ENCODE measurements around the gene LTO1. TPM values are rescaled to one million over a fixed set of nuclear protein-coding genes. Genes with fewer than 3 reads are reported as not detected.
A peak's percentile ranks its signal among the peaks of the same experiment; 100 is the strongest.

Gene LTO1
- total RNA-seq, 1 experiment from 2014 or later, result 37.5 TPM

GRCh38 chr11:69721106-69721505 is 46.0 kb upstream of the LTO1 start:
- H3K79me2 ChIP-seq (ENCODE audit: low read length), result no peaks in the 10 kb centered on the region
- CTCF ChIA-PET, result no interaction called here
- H3F3A ChIP-seq (ENCODE audit: low read length, unreplicated experiment), result no peaks in the 10 kb centered on the region
- no peak for TF ChIP-seq CTCF (conservative IDR thresholded peaks at IDR 0.05; ENCODE audit: low read depth, low read length)
- no peak for TF ChIP-seq EZH2phosphoT487 (IDR thresholded peaks at IDR 0.05; ENCODE audit: borderline replicate concordance, low read length)
- TF ChIP-seq EZH2 (IDR thresholded peaks at IDR 0.05; ENCODE audit: low read length, unreplicated experiment), result no peak
- DNase-seq (no peak), ATAC-seq (no peak)
- intact Hi-C loops (cut with micrococcal nuclease), result no loop called here
- no peaks in the 10 kb centered on the region for H4K20me1 ChIP-seq (ENCODE audit: low read length)
- no peak overlapping the region; the same call in 1 of the 2 replicates for H3K4me2 ChIP-seq (ENCODE audit: low read length)
- no peaks in the 10 kb centered on the region for H3K9me3 ChIP-seq (ENCODE audit: low read length)
- no peak overlapping the region for H3K9ac ChIP-seq (ENCODE audit: low read length)
- no TSS peak for BruUV-seq (replicated peaks)
- no peaks in the 10 kb centered on the region for H3K36me3 ChIP-seq (ENCODE audit: low read depth, low read length)
- H2AFZ ChIP-seq (ENCODE audit: low read length), result peak overlapping the region; percentile 61; the same call in 1 of the 2 replicates
- H3K27ac ChIP-seq (ENCODE audit: low read length), result no peak overlapping the region
- no peaks in the 10 kb centered on the region for H3K27me3 ChIP-seq (ENCODE audit: low read length)
- H3K4me1 ChIP-seq (ENCODE audit: insufficient read depth, low read length), result no peaks in the 10 kb centered on the region
- H3K4me3 ChIP-seq (ENCODE audit: low read length), result no peak overlapping the region
- POLR2A ChIA-PET (ENCODE audit: unreplicated experiment), result no interaction called here
- no peaks in the 10 kb centered on the region for H3K9me2 ChIP-seq (replicated peaks; ENCODE audit: low read length)

GRCh38 chr11:69718912-69719311 is 43.8 kb upstream of the LTO1 start:
- intact Hi-C loops (cut with micrococcal nuclease), result loop anchor here (1.0 kb wide), 1 partner anchor 169 kb away; no protein-coding TSS in a partner anchor
- Histone ChIP-seq H3K4me2 (ENCODE audit: low read length) (no peak overlapping the region), H3K9me3 (ENCODE audit: low read length) (no peaks in the 10 kb centered on the region), H4K20me1 (ENCODE audit: low read length) (no peaks in the 10 kb centered on the region), H3K4me1 (ENCODE audit: insufficient read depth, low read length) (no peaks in the 10 kb centered on the region), H3K9me2 (replicated peaks; ENCODE audit: low read length) (no peaks in the 10 kb centered on the region), H2AFZ (ENCODE audit: low read length) (no peak overlapping the region), H3K79me2 (ENCODE audit: low read length) (no peaks in the 10 kb centered on the region), H3F3A (ENCODE audit: low read length, unreplicated experiment) (no peaks in the 10 kb centered on the region), H3K27ac (ENCODE audit: low read length) (no peak overlapping the region), H3K27me3 (ENCODE audit: low read length) (no peaks in the 10 kb centered on the region), H3K9ac (ENCODE audit: low read length) (no peak overlapping the region), H3K4me3 (ENCODE audit: low read length) (no peak overlapping the region), H3K36me3 (ENCODE audit: low read depth, low read length) (no peaks in the 10 kb centered on the region)
- DNase-seq (no peak), ATAC-seq (no peak)
- ChIA-PET CTCF (no interaction called here), POLR2A (ENCODE audit: unreplicated experiment) (no interaction called here)
- no TSS peak for BruUV-seq (replicated peaks)
- no peak for TF ChIP-seq EZH2 (IDR thresholded peaks at IDR 0.05; ENCODE audit: low read length, unreplicated experiment)
- no peak for TF ChIP-seq CTCF (conservative IDR thresholded peaks at IDR 0.05; ENCODE audit: low read depth, low read length)
- TF ChIP-seq EZH2phosphoT487 (IDR thresholded peaks at IDR 0.05; ENCODE audit: borderline replicate concordance, low read length), result no peak

- intact Hi-C loops (cut with micrococcal nuclease), result loop anchor here (1.0 kb wide), 1 partner anchor 170 kb away; no protein-coding TSS in a partner anchor
- POLR2A ChIA-PET (ENCODE audit: unreplicated experiment), result interaction anchor here (0.7 kb wide), 1 partner anchor 75 kb away, joined by 4 read pairs; no protein-coding TSS in a partner anchor
Observed at GRCh38 chr11:69718147-69718546, 43.0 kb upstream of the LTO1 start.

More at GRCh38 chr11:69718147-69718546, 43.0 kb upstream of the LTO1 start:
- Histone ChIP-seq H3K9me2 (replicated peaks; ENCODE audit: low read length) (no peaks in the 10 kb centered on the region), H3K9ac (ENCODE audit: low read length) (no peak overlapping the region), H3K9me3 (ENCODE audit: low read length) (no peaks in the 10 kb centered on the region), H3K27me3 (ENCODE audit: low read length) (no peaks in the 10 kb centered on the region), H3K79me2 (ENCODE audit: low read length) (no peaks in the 10 kb centered on the region), H3K4me2 (ENCODE audit: low read length) (peak overlapping the region; percentile 10; the same call in 1 of the 2 replicates), H3K4me1 (ENCODE audit: insufficient read depth, low read length) (no peaks in the 10 kb centered on the region), H4K20me1 (ENCODE audit: low read length) (no peaks in the 10 kb centered on the region), H3F3A (ENCODE audit: low read length, unreplicated experiment) (no peaks in the 10 kb centered on the region), H2AFZ (ENCODE audit: low read length) (peak overlapping the region; percentile 6; the same call in 1 of the 2 replicates), H3K27ac (ENCODE audit: low read length) (no peak overlapping the region), H3K4me3 (ENCODE audit: low read length) (no peak overlapping the region), H3K36me3 (ENCODE audit: low read depth, low read length) (no peaks in the 10 kb centered on the region)
- TF ChIP-seq CTCF (conservative IDR thresholded peaks at IDR 0.05; ENCODE audit: low read depth, low read length) (peak; percentile 87), EZH2 (IDR thresholded peaks at IDR 0.05; ENCODE audit: low read length, unreplicated experiment) (no peak)
- no TSS peak for BruUV-seq (replicated peaks)
- DNase-seq (peak; percentile 77), ATAC-seq (peak; percentile 59)
- CTCF ChIA-PET, result no interaction called here

Measured in PC-3 (cell line).